Sigmoid colon (tissue), 7 donors: Measurements from ENCODE around the gene SLC6A9. TPM values are rescaled to one million over a fixed set of nuclear protein-coding genes. Genes with fewer than 3 reads are reported as not detected.

ENCODE experiments used
- DNase-seq: peaks from one replicate; pipeline ENCODE4 v3.0.0-alpha.2; 2019
- H3K27ac ChIP-seq, 4 donors: fragments of 200-600 bp; sonication (generic); one replicate each; pipeline ENCODE4 v1.5.1; 2016 to 2019; ENCODE audit warnings: mild to moderate bottlenecking in 1 of 4
- H3K27me3 ChIP-seq, 3 donors: fragments of 200-600 bp; sonication (generic); one replicate each; pipeline ENCODE4 v1.5.1; 2019; ENCODE audit warnings: mild to moderate bottlenecking in 1 of 3
- H3K36me3 ChIP-seq, 4 donors: fragments of 200-600 bp; sonication (generic); one replicate each; pipeline ENCODE4 v1.5.1; 2016 to 2019
- H3K4me1 ChIP-seq, 4 donors: fragments of 200-600 bp; sonication (generic); one replicate each; pipeline ENCODE4 v1.5.1; 2017 to 2019
- H3K4me3 ChIP-seq, 4 donors: fragments of 200-600 bp; sonication (generic); one replicate each; pipeline ENCODE4 v1.5.1; 2017 to 2019; ENCODE audit warnings: mild to moderate bottlenecking in 2 of 4, moderate library complexity in 1 of 4
- H3K9me3 ChIP-seq, 4 donors: fragments of 200-600 bp in 3 of 4; sonication (generic) in 3 of 4; one replicate each; pipeline versions ENCODE4 v1.5.1 to v1.6.1; 2013 to 2019
- CTCF ChIP-seq, 4 experiments: fragments of 450-650 bp in 3 of 4; fragments of 200-600 bp in 1 of 4; IDR thresholded peaks; one replicate each; pipeline ENCODE4 v1.5.1; 2016 to 2019; ENCODE audit warnings: antibody characterized with exemption in 4 of 4, mild to moderate bottlenecking in 3 of 4, moderate library complexity in 2 of 4
- EP300 ChIP-seq, 4 donors: sonication (generic); formaldehyde crosslinking; IDR thresholded peaks; one replicate each; pipeline ENCODE4 v1.6.1; 2017; ENCODE audit warnings: antibody characterized with exemption in 4 of 4
- POLR2A ChIP-seq, 2 donors: fragments of 450-650 bp; IDR thresholded peaks; one replicate each; pipeline ENCODE4 v1.6.1; 2016; ENCODE audit warnings: antibody characterized with exemption in 2 of 2, mild to moderate bottlenecking in 2 of 2, moderate library complexity in 2 of 2
- POLR2AphosphoS5 ChIP-seq, 4 donors: sonication (generic); formaldehyde crosslinking; IDR thresholded peaks; one replicate each; pipeline ENCODE4 v1.6.1; 2017; ENCODE audit warnings: antibody characterized with exemption in 4 of 4
- WGBS, 2 donors: extraction: QIAGEN DNeasy Blood & Tissue Kit; methylation state at CpG; one replicate each; pipeline ENCODE4 v1.1.7; 2013; 5-methylcytosine and 5-hydroxymethylcytosine counted together
- intact Hi-C: fragments of 100-400 bp; cut with DNase I; formaldehyde crosslinking; loops from one replicate; pipeline ENCODE4 v1.15.1; 2023
- polyA plus RNA-seq, 3 donors: library from polyadenylated mRNA; stranded (reverse); fragments of 200-250 nt; gene quantifications; one replicate each; pipeline ENCODE4 v1.2.3, GENCODE V29; 2013
- total RNA-seq, 4 donors: library from RNA; depleted of rRNA; stranded (reverse); fragments of >200 nt; gene quantifications; one replicate each; pipeline ENCODE4 v1.1.0, GENCODE V29; 2016
- donor health status: healthy with polysubstance abuse.
- donor health status: Bipolar disorder and iron deficiency.
- donor health status: healthy.

SLC6A9 gene
- total and polyA plus RNA-seq, 7 donors, result 2.4 to 24.5 (median 5.9) TPM

DNA sequence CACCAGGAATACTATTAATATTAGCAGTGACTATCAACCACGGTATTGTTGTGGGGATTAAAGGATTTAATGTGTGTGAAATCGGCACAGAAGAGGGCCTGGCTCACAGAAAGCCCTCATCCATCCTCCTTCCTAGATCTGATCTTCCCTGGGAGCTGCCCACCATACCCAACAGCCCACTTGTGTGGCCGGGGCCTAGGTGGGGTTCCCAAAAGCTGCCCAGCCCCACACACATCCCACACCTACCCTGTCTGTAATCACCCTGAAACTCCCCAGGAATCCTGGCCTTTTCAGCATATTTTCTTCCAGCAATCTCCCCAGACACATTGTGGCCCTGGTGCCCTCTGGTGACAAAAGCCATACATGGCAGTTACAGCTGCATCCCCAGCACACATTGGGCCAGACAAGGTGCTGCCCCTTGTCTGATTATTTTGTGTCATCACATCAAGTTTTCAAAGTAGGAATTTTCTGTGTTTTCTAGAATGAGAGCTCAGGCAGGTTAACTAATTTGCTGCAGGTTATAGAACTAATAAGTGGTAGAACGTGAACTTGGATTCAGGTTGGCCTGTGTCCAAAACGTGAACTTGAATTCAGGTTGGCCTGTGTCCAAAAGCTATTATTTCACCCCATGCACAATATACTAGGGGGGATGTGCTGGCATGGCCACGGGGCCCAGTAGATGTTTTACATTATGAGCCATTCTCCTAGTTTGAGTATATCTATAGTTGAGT, 5.3 kb upstream of the SLC6A9 start:
- H3K9me3 ChIP-seq, result no peaks in the 10 kb centered on the region
- peak overlapping the region; percentile 64 to 96 (median 70) for H3K27ac ChIP-seq
- TF ChIP-seq CTCF (IDR thresholded peaks at IDR 0.05), result peak; percentile 58 to 86 (median 72)
- no peak for TF ChIP-seq EP300 (IDR thresholded peaks at IDR 0.05)
- TF ChIP-seq POLR2A (IDR thresholded peaks at IDR 0.05), result no peak
- peak in 2 of 4 donors; percentile 43 to 52 for TF ChIP-seq POLR2AphosphoS5 (IDR thresholded peaks at IDR 0.05)
- intact Hi-C loops, result loop anchor here (1.0 to 10.0 kb wide), 2 partner anchors 31 to 502 kb away; partner anchors contain the start of gene PTPRF
- DNase-seq, result peak; percentile 82
- H3K4me1 ChIP-seq, result peaks cover 0 to 50% (median 45%) of the 10 kb centered on the region in 4 donors
- H3K4me3 ChIP-seq, result no peak overlapping the region
- H3K27me3 ChIP-seq, result no peaks in the 10 kb centered on the region
- no peaks in the 10 kb centered on the region for H3K36me3 ChIP-seq
- WGBS, 2 donors, result 9 to 29% methylated on average over 6 of the region's 6 CpGs

GRCh38 chr1:44035726-44036408, 4.6 kb upstream of the SLC6A9 start:
- peak overlapping the region; percentile 64 to 96 (median 70) for H3K27ac ChIP-seq
- H3K9me3 ChIP-seq, result no peaks in the 10 kb centered on the region
- intact Hi-C loops, result loop anchor here (1.0 to 10.0 kb wide), 2 partner anchors 31 to 501 kb away; partner anchors contain the start of gene PTPRF
- H3K36me3 ChIP-seq, result no peaks in the 10 kb centered on the region
- H3K4me3 ChIP-seq, result no peak overlapping the region
- peak; percentile 76 for DNase-seq
- TF ChIP-seq POLR2AphosphoS5 (IDR thresholded peaks at IDR 0.05), result no peak
- TF ChIP-seq CTCF (IDR thresholded peaks at IDR 0.05), result no peak
- no peak for TF ChIP-seq EP300 (IDR thresholded peaks at IDR 0.05)
- no peak for TF ChIP-seq POLR2A (IDR thresholded peaks at IDR 0.05)
- no peaks in the 10 kb centered on the region for H3K27me3 ChIP-seq
- WGBS, 2 donors, result 43 to 66% methylated on average over 8 of the region's 8 CpGs
- peaks cover 0 to 55% (median 48%) of the 10 kb centered on the region in 4 donors for H3K4me1 ChIP-seq

GRCh38 chr1:44034976-44035716, 3.9 kb upstream of the SLC6A9 start:
- intact Hi-C loops, result loop anchor here (10.0 kb wide), 1 partner anchor 500 kb away; the partner anchor contains the start of gene PTPRF
- Histone ChIP-seq H3K9me3 (no peaks in the 10 kb centered on the region), H3K27me3 (no peaks in the 10 kb centered on the region), H3K36me3 (no peaks in the 10 kb centered on the region), H3K27ac (peak overlapping the region; percentile 64 to 96 (median 70)), H3K4me3 (no peak overlapping the region), H3K4me1 (peaks cover 0 to 55% (median 48%) of the 10 kb centered on the region in 4 donors)
- TF ChIP-seq CTCF (IDR thresholded peaks at IDR 0.05), result no peak
- no peak for DNase-seq
- WGBS, 2 donors, result 81 to 87% methylated on average over 11 of the region's 11 CpGs

GRCh38 chr1:44034423-44034822, 3.2 kb upstream of the SLC6A9 start:
- peaks cover 0 to 58% (median 51%) of the 10 kb centered on the region in 4 donors for H3K4me1 ChIP-seq
- TF ChIP-seq POLR2AphosphoS5 (IDR thresholded peaks at IDR 0.05) (no peak), POLR2A (IDR thresholded peaks at IDR 0.05) (no peak), CTCF (IDR thresholded peaks at IDR 0.05) (no peak), EP300 (IDR thresholded peaks at IDR 0.05) (no peak)
- intact Hi-C loops, result loop anchor here (10.0 kb wide), 1 partner anchor 500 kb away; the partner anchor contains the start of gene PTPRF
- peak overlapping the region in 3 of 4 donors; percentile 86 to 96 (median 96) for H3K27ac ChIP-seq
- DNase-seq, result no peak
- H3K36me3 ChIP-seq, result no peaks in the 10 kb centered on the region
- H3K4me3 ChIP-seq, result no peak overlapping the region
- WGBS, 2 donors, result 94 to 96% methylated on average over 4 of the region's 4 CpGs
- H3K9me3 ChIP-seq, result no peaks in the 10 kb centered on the region
- no peaks in the 10 kb centered on the region for H3K27me3 ChIP-seq
